GM19099 (cell line): Measurements from ENCODE around the gene NPAS3.

Experiments used
- POLR2A ChIP-seq: IDR thresholded peaks from 3 replicates; pipeline ENCODE4 v1.6.1; 2011; ENCODE audit warnings: low read depth; ENCODE audit not compliant: insufficient read length; ENCODE audit errors: extremely low read depth

The NPAS3 gene

GRCh38 chr14:33676135-33676566 is 737.5 kb downstream of the NPAS3 start:
- TF ChIP-seq POLR2A, result no peak

DNA sequence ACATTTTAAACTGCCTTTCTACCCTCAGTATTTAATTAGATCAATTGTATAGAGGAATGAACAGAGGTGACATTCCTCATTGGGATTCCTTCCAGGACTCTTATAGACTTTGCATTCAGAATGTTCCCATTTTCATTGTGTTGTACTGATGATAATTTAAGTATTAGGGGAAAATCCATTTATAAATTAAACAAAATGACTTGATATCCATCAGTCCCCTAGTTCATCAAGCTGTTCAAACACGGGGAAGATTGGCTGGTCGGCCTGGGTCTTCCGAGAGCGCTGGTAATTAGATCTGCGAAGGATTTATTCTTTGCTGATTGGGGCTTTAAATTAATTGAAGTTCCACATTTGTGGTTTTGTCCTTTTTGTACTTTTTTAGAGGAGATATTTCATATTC is 738.2 kb downstream of the NPAS3 start:
- TF ChIP-seq POLR2A, result no peak

GRCh38 chr14:33678005-33678404 is 739.3 kb downstream of the NPAS3 start:
- no peak for TF ChIP-seq POLR2A

DNA sequence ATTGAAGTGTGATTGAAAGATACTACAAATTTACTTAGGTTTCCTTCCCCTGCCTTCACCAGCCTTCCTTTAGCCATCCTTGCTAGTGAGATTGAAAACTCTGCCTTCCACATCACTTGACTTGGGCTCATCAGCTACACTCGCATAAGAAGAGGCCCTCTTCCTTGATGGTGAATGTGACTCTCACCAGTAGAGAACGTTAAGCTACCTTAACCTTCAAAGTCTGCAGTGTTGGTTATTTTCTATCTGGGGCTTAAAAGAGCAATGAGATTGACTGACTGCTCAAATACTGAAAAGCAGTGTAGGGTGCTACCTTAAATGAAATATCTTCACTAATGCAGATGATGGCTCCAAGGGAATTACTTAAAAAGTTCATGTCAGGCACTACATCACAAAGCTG is 740.3 kb downstream of the NPAS3 start:
- TF ChIP-seq POLR2A, result no peak

DNA sequence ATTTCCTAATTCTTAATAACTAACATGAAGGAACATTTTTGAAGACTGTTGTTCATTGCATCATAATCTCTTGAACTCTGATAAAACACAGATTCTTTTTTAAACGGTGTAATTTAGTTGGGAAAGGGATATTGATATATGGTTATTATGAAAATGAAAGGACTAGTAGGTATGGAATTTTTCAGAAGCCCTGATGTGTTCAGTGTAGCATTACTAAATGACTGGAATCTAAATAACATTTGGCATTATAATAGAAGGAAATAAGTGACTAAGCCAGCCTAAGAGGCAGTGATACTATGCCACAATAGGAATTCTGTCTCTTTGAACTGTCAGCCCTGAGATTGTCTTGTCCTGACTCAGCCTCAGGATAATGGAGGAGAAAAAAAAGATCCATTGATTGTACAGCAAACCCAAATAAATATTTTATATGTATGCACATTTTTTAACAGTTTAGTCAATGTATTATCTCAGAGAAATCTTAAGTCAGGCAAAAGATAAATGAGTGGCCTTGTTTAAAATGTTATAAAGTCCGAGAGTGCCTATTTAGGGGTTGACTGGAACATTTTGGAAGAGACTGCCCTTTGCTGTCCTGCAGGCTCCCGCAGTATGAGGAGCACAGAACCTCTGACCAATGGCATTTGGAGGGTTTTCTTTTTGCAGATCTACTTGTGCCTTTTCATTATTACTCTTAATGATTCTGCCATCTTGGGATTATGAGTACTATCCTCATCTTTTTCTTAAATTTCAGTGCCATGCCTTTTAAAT is 741.0 kb downstream of the NPAS3 start:
- TF ChIP-seq POLR2A, result no peak

- no peak for TF ChIP-seq POLR2A
These were observed 742.2 kb downstream of the NPAS3 start for GRCh38 chr14:33680873-33681272.

- no peak for TF ChIP-seq POLR2A
These were observed 744.1 kb downstream of the NPAS3 start for GRCh38 chr14:33682760-33683159.

- TF ChIP-seq POLR2A, result no peak
These were observed 746.3 kb downstream of the NPAS3 start for GRCh38 chr14:33685026-33685425.

DNA sequence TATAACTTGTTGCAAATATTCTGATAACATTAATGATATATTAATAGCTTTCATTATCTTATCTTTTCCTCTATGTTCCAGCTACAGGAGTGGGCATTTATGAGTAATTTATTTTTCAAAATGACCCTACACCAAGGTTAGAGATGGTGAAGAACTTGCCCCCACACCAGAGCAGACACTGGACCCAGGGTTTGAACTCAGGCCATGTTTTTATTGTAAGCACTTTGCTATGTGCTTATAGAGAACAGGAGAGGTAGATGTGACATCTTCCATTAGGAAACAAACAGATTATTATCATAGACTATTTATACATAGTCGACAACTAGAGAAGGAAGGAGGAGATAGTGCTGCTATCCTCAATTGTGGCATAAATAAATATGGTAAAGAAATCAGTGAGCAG is 747.0 kb downstream of the NPAS3 start:
- TF ChIP-seq POLR2A, result no peak

DNA sequence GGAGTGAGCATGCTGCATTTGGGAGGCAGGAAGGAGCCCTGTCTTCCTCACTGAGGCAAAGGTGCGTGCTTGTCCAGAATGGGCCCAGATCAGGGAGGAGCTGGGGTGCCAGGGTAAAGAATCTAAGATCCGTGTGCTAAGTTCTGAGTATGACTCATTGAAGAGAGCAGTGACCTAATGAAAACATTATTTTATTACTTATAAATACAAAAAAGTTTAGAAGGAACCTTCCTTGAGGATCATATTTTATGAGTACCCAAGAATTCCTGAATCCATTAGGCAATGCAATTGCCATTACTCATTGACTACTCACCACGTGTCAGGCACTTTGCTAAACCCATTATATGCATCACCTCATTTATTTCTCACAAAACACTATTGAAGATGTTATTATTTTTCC is 747.5 kb downstream of the NPAS3 start:
- no peak for TF ChIP-seq POLR2A

DNA sequence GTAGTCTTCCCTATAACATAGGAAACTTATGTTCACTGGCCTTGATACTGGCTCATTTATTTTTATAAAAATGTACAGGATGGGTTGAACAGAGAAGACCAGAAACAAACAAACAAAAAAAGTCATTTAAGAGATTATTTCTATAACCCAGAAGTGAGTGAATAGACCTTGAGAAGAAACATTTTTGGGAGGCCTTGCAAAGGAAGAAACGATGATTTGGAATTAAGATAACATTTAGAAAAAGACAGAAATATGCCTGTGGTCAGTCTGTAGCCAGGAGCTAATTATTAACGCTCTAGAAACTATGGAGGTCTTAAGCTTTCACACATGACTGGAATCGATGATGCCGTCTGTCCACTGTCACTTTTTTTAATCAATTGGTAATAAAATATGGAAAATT is 748.2 kb downstream of the NPAS3 start:
- TF ChIP-seq POLR2A, result no peak

GRCh38 chr14:33689680-33690079 is 751.0 kb downstream of the NPAS3 start:
- TF ChIP-seq POLR2A, result no peak

GRCh38 chr14:33691907-33692306 is 753.2 kb downstream of the NPAS3 start:
- TF ChIP-seq POLR2A, result no peak

DNA sequence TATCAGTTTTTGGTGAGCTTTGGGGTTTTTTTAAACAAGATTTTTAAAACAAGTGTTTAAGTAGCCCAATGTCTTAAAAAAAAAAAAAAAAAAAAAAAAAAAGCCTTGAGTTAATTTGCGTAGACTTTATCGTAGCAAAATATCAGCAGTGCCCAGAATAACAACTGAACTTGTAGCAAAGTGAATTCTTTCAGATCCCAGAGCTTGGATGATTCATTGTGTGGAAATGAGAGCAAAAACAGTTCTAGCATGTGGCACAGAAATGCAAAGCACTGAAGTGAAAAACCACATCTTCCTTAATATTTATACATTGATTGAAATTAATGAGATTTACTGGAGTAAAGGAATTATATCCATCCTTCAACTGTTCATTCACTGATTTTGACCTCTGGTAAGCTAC is 754.1 kb downstream of the NPAS3 start:
- TF ChIP-seq POLR2A, result no peak

GRCh38 chr14:33693237-33693636 is 754.6 kb downstream of the NPAS3 start:
- TF ChIP-seq POLR2A, result no peak

- no peak for TF ChIP-seq POLR2A
These were observed 757.5 kb downstream of the NPAS3 start for GRCh38 chr14:33696165-33696564.
